RWPE2 (cell line): ENCODE results near the gene OR3A2.
A peak's percentile ranks its signal among the peaks of the same experiment; 100 is the strongest.
"Not testable (repeated sequence)": the region's sequence is repeated elsewhere in the genome, so short reads cannot be mapped to it uniquely, and the experiment has no call there.

Experiments
- ATAC-seq: fragments of 200-7000 bp; cut with Tn5 transposase; 3 replicates; pipeline ENCODE4 v1.9.1; 2021; ENCODE audit warnings: low read depth
- DNase-seq: peaks from one replicate; pipeline ENCODE4 v3.0.0-alpha.2; 2020; ENCODE audit warnings: low spot score
- H3K27ac ChIP-seq: fragments of 450-650 bp; 2 replicates; pipeline ENCODE4 v1.5.1; 2017; ENCODE audit warnings: mild to moderate bottlenecking; ENCODE audit not compliant: poor library complexity, severe bottlenecking
- H3K27me3 ChIP-seq: fragments of 250-450 bp; sonication (Bioruptor Pico); 2 replicates; pipeline ENCODE4 v1.5.1; 2021; ENCODE audit warnings: mild to moderate bottlenecking, moderate library complexity; ENCODE audit not compliant: insufficient read depth, poor library complexity, severe bottlenecking
- H3K36me3 ChIP-seq: fragments of 250-450 bp; sonication (Bioruptor Pico); 2 replicates; pipeline ENCODE4 v1.5.1; 2020; ENCODE audit warnings: low read depth, mild to moderate bottlenecking, moderate library complexity
- H3K4me1 ChIP-seq: fragments of 250-450 bp; sonication (Bioruptor Pico); 2 replicates; pipeline ENCODE4 v1.5.1; 2021; ENCODE audit warnings: mild to moderate bottlenecking, moderate library complexity; ENCODE audit not compliant: insufficient read depth, poor library complexity, severe bottlenecking
- H3K4me3 ChIP-seq: fragments of 250-450 bp; sonication (Bioruptor Pico); 2 replicates; pipeline ENCODE4 v1.5.1; 2021; ENCODE audit warnings: mild to moderate bottlenecking, moderate library complexity; ENCODE audit not compliant: severe bottlenecking
- H3K9me3 ChIP-seq: fragments of 250-450 bp; sonication (Bioruptor Pico); 2 replicates; pipeline ENCODE4 v1.5.1; 2021; ENCODE audit warnings: mild to moderate bottlenecking, moderate library complexity; ENCODE audit not compliant: severe bottlenecking
- TF ChIP-seq, protein P1 (sequence below): fragments of 450-650 bp; IDR thresholded peaks from one replicate; pipeline ENCODE4 v1.5.1; 2017; ENCODE audit warnings: mild to moderate bottlenecking, moderate library complexity; ENCODE audit not compliant: poor library complexity, severe bottlenecking

Gene OR3A2

DNA sequence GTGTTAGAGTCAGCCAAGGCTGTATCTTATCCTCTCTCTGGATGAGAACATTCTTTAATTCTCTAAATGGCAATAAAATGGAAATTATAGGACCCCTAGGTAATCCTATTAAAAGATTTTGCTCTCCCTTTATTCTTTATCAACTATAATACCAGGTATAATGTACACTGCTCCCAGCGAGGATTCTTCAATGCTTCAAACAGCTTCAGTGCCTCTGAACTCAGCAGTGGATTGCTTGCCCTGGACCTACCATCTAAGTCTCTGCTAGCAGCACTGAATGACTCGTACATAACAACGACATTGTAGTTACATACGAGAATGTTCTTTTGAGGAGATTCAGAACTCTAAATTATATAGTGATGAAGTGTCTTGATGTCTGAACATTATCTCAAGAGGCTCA is 3.7 kb upstream of the OR3A2 start:
- ATAC-seq, result no peak
- Histone ChIP-seq H3K4me1 (no peaks in the 10 kb centered on the region), H3K9me3 (peaks cover 2% of the 10 kb centered on the region), H3K4me3 (no peak overlapping the region), H3K27me3 (no peaks in the 10 kb centered on the region), H3K36me3 (no peaks in the 10 kb centered on the region), H3K27ac (no peak overlapping the region)
- TF ChIP-seq, protein P1, sequence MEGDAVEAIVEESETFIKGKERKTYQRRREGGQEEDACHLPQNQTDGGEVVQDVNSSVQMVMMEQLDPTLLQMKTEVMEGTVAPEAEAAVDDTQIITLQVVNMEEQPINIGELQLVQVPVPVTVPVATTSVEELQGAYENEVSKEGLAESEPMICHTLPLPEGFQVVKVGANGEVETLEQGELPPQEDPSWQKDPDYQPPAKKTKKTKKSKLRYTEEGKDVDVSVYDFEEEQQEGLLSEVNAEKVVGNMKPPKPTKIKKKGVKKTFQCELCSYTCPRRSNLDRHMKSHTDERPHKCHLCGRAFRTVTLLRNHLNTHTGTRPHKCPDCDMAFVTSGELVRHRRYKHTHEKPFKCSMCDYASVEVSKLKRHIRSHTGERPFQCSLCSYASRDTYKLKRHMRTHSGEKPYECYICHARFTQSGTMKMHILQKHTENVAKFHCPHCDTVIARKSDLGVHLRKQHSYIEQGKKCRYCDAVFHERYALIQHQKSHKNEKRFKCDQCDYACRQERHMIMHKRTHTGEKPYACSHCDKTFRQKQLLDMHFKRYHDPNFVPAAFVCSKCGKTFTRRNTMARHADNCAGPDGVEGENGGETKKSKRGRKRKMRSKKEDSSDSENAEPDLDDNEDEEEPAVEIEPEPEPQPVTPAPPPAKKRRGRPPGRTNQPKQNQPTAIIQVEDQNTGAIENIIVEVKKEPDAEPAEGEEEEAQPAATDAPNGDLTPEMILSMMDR, result no peak
- no peak for DNase-seq

DNA sequence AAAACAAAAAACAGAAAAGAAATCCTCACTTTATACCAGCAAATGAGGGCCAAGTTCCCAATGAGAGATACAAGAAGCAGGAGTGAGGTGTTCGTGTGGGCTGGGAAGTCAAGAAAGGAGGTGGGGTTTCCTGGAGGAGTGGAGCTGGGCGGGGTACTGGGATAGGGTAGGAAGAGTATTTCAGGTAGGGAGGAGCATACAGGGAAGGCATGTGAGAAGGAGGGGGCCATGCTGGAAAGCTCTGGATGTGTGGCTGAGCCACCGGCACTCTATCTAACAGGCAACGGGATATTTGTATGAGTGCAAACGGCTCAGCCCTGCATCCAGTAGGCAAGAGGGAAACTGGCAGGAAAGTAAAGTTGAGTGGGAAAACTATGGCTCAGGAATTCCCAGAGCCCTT is 4.2 kb downstream of the OR3A2 start:
- Histone ChIP-seq H3K4me1 (no peaks in the 10 kb centered on the region), H3K9me3 (peaks cover 4% of the 10 kb centered on the region), H3K36me3 (0 out of 2 replicates have a peak, but pooled peaks cover 2% of the 10 kb centered on the region), H3K4me3 (no peak overlapping the region), H3K27me3 (no peaks in the 10 kb centered on the region), H3K27ac (no peak overlapping the region)
- TF ChIP-seq, protein P1, result no peak
- ATAC-seq, result no peak
- no peak for DNase-seq

DNA sequence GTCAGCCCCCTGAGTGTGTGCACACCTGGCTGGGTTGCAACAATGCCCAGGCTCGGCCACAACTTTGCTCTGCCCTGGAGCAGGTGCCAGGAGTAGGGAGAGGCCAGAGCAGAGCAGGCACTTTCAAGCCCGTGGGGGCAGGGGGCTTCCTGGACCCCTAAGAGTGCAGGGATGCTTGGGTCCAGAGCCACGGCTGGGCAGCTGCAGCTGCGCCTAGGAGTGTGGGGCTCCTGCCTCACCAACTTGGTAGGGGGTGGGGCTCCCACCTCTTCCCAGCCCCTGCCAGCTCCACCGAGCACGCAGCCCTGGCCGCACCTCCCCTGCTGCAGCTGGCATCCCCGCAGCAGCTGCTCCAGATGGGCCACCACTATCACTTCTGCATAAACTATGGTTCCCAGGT is 7.8 kb downstream of the OR3A2 start:
- ATAC-seq, result no peak
- TF ChIP-seq, protein P1, result no peak

DNA sequence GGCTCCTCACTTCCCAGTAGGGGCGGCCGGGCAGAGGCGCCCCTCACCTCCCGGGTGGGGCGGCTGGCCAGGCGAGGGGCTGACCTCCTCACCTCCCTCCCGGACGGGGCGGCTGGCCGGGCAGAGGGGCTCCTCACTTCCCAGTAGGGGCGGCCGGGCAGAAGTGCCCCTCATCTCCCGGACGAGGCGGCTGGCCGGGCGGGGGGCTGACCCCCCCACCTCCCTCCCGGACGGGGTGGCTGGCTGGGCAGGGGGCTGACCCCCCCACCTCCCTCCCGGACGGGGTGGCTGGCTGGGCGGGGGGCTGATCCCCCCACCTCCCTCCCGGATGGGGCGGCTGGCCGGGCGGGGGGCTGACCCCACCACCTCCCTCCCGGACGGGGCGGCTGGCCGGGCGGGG is 14.9 kb downstream of the OR3A2 start:
- not testable (repeated sequence) for H3K27me3 ChIP-seq, H3K4me3 ChIP-seq, H3K4me1 ChIP-seq, ATAC-seq, H3K36me3 ChIP-seq, DNase-seq, H3K27ac ChIP-seq
- H3K9me3 ChIP-seq, result peaks cover 15% of the 10 kb centered on the region

More for the DNA sequence above, 7.8 kb downstream of the OR3A2 start:
- H3K27me3 ChIP-seq, result no peaks in the 10 kb centered on the region
- H3K4me1 ChIP-seq, result no peaks in the 10 kb centered on the region
- 0 out of 2 replicates have a peak, but pooled peaks cover 4% of the 10 kb centered on the region for H3K36me3 ChIP-seq
- H3K4me3 ChIP-seq, result no peak overlapping the region
- no peak overlapping the region for H3K27ac ChIP-seq
- peaks cover 14% of the 10 kb centered on the region for H3K9me3 ChIP-seq
- no peak for DNase-seq

DNA sequence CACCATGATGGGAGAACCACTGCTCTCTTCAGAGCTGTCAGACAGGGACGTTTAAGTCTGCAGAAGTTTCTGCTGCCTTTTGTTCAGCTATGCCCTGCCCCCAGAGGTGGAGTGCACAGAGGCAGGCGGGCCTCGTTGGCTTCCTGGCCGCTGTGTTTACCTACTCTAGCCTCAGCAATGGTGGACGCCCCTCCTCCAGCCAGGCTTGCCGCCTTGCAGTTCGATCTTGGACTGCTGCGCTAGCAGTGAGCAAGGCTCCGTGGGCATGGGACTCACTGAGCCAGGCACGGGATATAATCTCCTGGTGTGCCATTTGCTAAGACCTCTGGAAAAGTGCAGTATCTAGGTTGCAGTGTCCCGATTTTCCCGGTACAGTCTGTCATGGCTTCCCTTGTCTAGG is 43.3 kb downstream of the OR3A2 start:
- not testable (repeated sequence) for H3K9me3 ChIP-seq, H3K4me1 ChIP-seq, DNase-seq, H3K27me3 ChIP-seq, H3K36me3 ChIP-seq, H3K4me3 ChIP-seq, ATAC-seq, H3K27ac ChIP-seq

DNA sequence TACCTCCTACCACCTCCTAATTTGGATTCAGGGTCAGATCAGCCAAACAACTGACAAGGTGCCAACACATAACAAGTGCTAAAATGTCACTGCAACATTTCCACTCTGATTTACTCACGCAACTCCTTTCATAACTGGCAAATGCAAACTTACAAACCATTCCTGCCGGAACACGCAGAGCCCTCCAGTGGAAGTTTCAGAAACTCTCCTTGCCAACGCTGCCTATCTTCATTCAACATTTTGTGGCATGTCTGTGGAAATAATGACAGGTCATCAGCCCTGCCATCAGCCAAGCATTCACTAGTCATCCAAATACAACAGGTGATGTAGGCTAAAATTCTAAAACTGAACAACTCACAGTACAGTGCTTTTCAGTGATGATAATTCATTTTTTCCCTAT is 50.2 kb downstream of the OR3A2 start:
- ATAC-seq (no peak), DNase-seq (no peak)
- TF ChIP-seq, protein P1, result peak; percentile 20
- no peaks in the 10 kb centered on the region for H3K4me1 ChIP-seq
- peaks cover 2% of the 10 kb centered on the region for H3K9me3 ChIP-seq
- no peaks in the 10 kb centered on the region for H3K36me3 ChIP-seq
- H3K27me3 ChIP-seq, result no peaks in the 10 kb centered on the region
- H3K4me3 ChIP-seq, result no peak overlapping the region
- H3K27ac ChIP-seq, result no peak overlapping the region
